SK-N-SH (cell line): Measurements from ENCODE around the gene TBL1X. TPM values are rescaled to one million over a fixed set of nuclear protein-coding genes. Genes with fewer than 3 reads are reported as not detected.

Experiments
- CTCF ChIA-PET: fragments of 300-600, 350-600 bp; formaldehyde crosslinking; extraction: SDS; loops from one replicate; lab custom pipeline; 2021; lab: Yijun Ruan, JAX
- POLR2A ChIA-PET: fragments of 350-600 bp; sonication (Branson Sonifier 250); formaldehyde crosslinking; extraction: SDS; loops from one replicate; lab custom pipeline; 2020; ENCODE audit warnings: antibody characterized with exemption, inconsistent platforms; lab: Yijun Ruan, JAX
- DNase-seq: peaks from one replicate; pipeline ENCODE4 v3.0.0; 2012
- H2AFZ ChIP-seq: fragments of 200-600 bp; sonication (generic); 2 replicates; pipeline ENCODE4 v1.8.1; 2016; ENCODE audit warnings: antibody characterized with exemption, mild to moderate bottlenecking, low read depth
- H3F3A ChIP-seq: fragments of 200-600 bp; sonication (generic); replicated peaks from 2 replicates; pipeline ENCODE3; 2016; ENCODE audit warnings: antibody characterized with exemption, mild to moderate bottlenecking; ENCODE audit not compliant: insufficient read depth
- H3K27ac ChIP-seq, 2 experiments: fragments of 200-500 bp in 1 of 2; fragments of 200-600 bp in 1 of 2; sonication (Bioruptor generic) in 1 of 2; sonication (generic), shearing (Covaris generic) in 1 of 2; 2 replicates each; pipeline versions ENCODE4 v1.5.1 to v1.6.1; 2014 to 2016; ENCODE audit warnings: low read depth in 2 of 2, inconsistent platforms in 1 of 2, low read length in 1 of 2, mild to moderate bottlenecking in 1 of 2, mixed read lengths in 1 of 2
- H3K27me3 ChIP-seq: fragments of 200-600 bp; sonication (generic), shearing (Covaris generic); 2 replicates; pipeline ENCODE4 v1.6.1; 2016; ENCODE audit warnings: mixed run types; ENCODE audit not compliant: insufficient read depth
- H3K36me3 ChIP-seq, 2 experiments: fragments of 200-500 bp in 1 of 2; fragments of 200-600 bp in 1 of 2; sonication (Bioruptor generic) in 1 of 2; sonication (generic) in 1 of 2; replicated peaks in 1 of 2; 2 replicates each; pipeline versions ENCODE3 to v1.5.1; 2014 to 2016; ENCODE audit warnings: low read length in 1 of 2, mild to moderate bottlenecking in 1 of 2; ENCODE audit not compliant: insufficient read depth in 2 of 2, control insufficient read depth in 1 of 2
- H3K4me1 ChIP-seq, 2 experiments: fragments of 200-500 bp in 1 of 2; fragments of 200-600 bp in 1 of 2; sonication (Bioruptor generic) in 1 of 2; sonication (generic), shearing (Covaris generic) in 1 of 2; 2 replicates each; pipeline versions ENCODE4 v1.5.1 to v1.6.1; 2014 to 2016; ENCODE audit warnings: low read depth in 1 of 2, low read length in 1 of 2, mixed run types in 1 of 2; ENCODE audit not compliant: insufficient read depth in 2 of 2, control insufficient read depth in 1 of 2
- H3K4me2 ChIP-seq: fragments of 200-600 bp; sonication (generic), shearing (Covaris generic); 2 replicates; pipeline ENCODE4 v1.6.1; 2017; ENCODE audit warnings: mixed run types
- H3K4me3 ChIP-seq, 2 experiments: fragments of 200-500 bp in 1 of 2; fragments of 200-600 bp in 1 of 2; sonication (Bioruptor generic) in 1 of 2; sonication (generic), shearing (Covaris generic) in 1 of 2; 2 replicates each; pipeline versions ENCODE4 v1.5.1 to v1.8.1; 2014 to 2016; ENCODE audit warnings: low read depth in 2 of 2, inconsistent platforms in 1 of 2, low read length in 1 of 2, mild to moderate bottlenecking in 1 of 2, mixed read lengths in 1 of 2, moderate library complexity in 1 of 2
- H3K79me2 ChIP-seq: fragments of 200-600 bp; sonication (generic); 2 replicates; pipeline ENCODE4 v1.8.1; 2017; ENCODE audit warnings: mild to moderate bottlenecking; ENCODE audit not compliant: insufficient read depth
- H3K9ac ChIP-seq: fragments of 200-600 bp; sonication (generic); 2 replicates; pipeline ENCODE4 v1.6.1; 2017; ENCODE audit warnings: mixed run types
- H3K9me2 ChIP-seq: fragments of 200-600 bp; sonication (generic); 2 replicates; pipeline ENCODE4 v1.6.1; 2017; ENCODE audit warnings: mixed run types
- H3K9me3 ChIP-seq: fragments of 200-600 bp; sonication (generic); 2 replicates; pipeline ENCODE4 v1.6.1; 2017; ENCODE audit warnings: mixed run types, mild to moderate bottlenecking, moderate library complexity
- H4K20me1 ChIP-seq: fragments of 200-600 bp; sonication (generic); 2 replicates; pipeline ENCODE4 v1.6.1; 2017; ENCODE audit warnings: mild to moderate bottlenecking, mixed run types; ENCODE audit not compliant: insufficient read depth
- EZH2phosphoT487 ChIP-seq: fragments of 200-600 bp; sonication (generic); IDR thresholded peaks from 2 replicates; pipeline ENCODE4 v1.6.1; 2017; ENCODE audit warnings: low read depth, mixed run types, mild to moderate bottlenecking, antibody characterized with exemption, moderate library complexity, borderline replicate concordance
- FOSL2 ChIP-seq: IDR thresholded peaks from 2 replicates; pipeline ENCODE4 v1.4.0; 2012; ENCODE audit warnings: low read depth, mild to moderate bottlenecking, moderate library complexity, borderline replicate concordance
- MEF2A ChIP-seq: IDR thresholded peaks from 2 replicates; pipeline ENCODE4 v1.4.0; 2012; ENCODE audit warnings: low read depth, borderline replicate concordance
- NRF1 ChIP-seq: IDR thresholded peaks from 2 replicates; pipeline ENCODE4 v1.6.1; 2012; ENCODE audit warnings: low read depth, mild to moderate bottlenecking, low read length
- RXRA ChIP-seq: IDR thresholded peaks from 2 replicates; pipeline ENCODE4 v1.4.0; 2012; ENCODE audit warnings: low read depth, mild to moderate bottlenecking, borderline replicate concordance
- SIN3A ChIP-seq: IDR thresholded peaks from 2 replicates; pipeline ENCODE4 v1.6.1; 2012; ENCODE audit warnings: low read depth, mild to moderate bottlenecking, low read length, moderate library complexity, borderline replicate concordance
- TCF12 ChIP-seq: IDR thresholded peaks from 2 replicates; pipeline ENCODE4 v1.4.0; 2012
- WGBS: methylation state at CpG from one replicate; pipeline ENCODE4 v1.1.6; 2017; ENCODE audit warnings: low lambda C conversion rate; 5-methylcytosine and 5-hydroxymethylcytosine counted together
- polyA plus RNA-seq, 3 experiments: library from polyadenylated mRNA; depleted of rRNA; stranded (reverse); fragments of >200 nt; gene quantifications; 2 replicates each; pipeline ENCODE4 v1.2.3, GENCODE V29; 2012
- TF ChIP-seq, protein P1 (sequence below): IDR thresholded peaks from 2 replicates; pipeline ENCODE4 v1.4.0; 2012; ENCODE audit warnings: low read depth, borderline replicate concordance

The TBL1X gene
- polyA plus RNA-seq, 1 of the 3 experiments (the other 2 are of a cell fraction): 10.6 TPM

DNA sequence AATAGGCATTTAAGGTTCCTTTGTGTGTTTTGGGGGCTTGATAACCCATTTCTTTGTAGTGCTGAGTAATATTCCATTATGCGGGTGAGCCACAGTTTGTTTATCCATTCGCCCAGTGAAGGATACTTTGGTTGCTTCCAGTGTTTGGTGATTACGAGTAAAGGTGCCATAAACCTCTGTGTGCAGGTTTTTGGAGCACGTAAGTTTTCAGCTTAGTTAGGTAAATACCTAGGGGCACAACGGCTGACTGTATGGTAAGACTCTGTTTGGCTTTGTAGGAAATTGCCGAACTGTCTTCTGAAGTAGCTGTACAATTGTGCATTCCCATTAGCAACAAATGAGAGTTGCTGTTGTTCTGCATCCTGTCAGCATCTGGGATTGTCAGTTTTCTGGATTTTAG lies 3.8 kb upstream of the TBL1X start:
- ChIA-PET CTCF (no interaction called here), POLR2A (no interaction called here)
- Histone ChIP-seq H3K4me1 (peaks cover 3 to 10% of the 10 kb centered on the region in 2 experiments; a peak in 3 of 4 replicates), H3K9me2 (no peaks in the 10 kb centered on the region), H3K4me2 (no peak overlapping the region), H3F3A (peaks cover 10% of the 10 kb centered on the region), H3K27me3 (no peaks in the 10 kb centered on the region), H2AFZ (no peak overlapping the region), H3K9me3 (no peaks in the 10 kb centered on the region), H3K9ac (no peak overlapping the region), H3K27ac (no peak overlapping the region), H4K20me1 (no peaks in the 10 kb centered on the region), H3K4me3 (no peak overlapping the region), H3K36me3 (no peaks in the 10 kb centered on the region), H3K79me2 (peaks cover under 1% of the 10 kb centered on the region; the same call in 1 of the 2 replicates)
- TF ChIP-seq SIN3A (no peak), MEF2A (no peak)
- WGBS: 49% methylated on average over 6 of the region's 6 CpGs
- no peak for DNase-seq

DNA sequence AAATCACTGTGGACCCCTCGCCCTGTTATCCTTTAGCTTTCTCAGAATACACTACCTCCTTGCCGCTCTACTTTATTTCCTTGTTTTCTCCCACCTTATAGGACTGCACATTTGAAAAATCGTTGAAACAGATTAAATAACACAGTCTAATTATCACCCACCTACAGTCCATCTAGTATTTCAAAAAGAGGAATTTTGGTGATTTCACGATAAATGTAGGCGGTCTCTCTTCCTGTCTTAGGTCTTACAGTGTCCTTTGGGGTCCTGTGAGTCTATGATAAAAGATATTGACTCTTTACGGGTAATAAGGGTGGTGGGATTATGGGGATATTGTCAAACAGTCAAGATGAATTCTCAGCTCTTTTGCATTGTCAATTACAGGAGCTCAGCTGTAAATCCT lies 2.4 kb upstream of the TBL1X start:
- H3K9me2 ChIP-seq: no peaks in the 10 kb centered on the region
- WGBS: 40% methylated on average over 6 of the region's 6 CpGs
- CTCF ChIA-PET: interaction anchor here (0.6 to 1.4 kb wide), 3 partner anchors 117 to 274 kb away, joined by 3 to 4 read pairs (median 4); no protein-coding TSS in a partner anchor
- peak overlapping the region; percentile 55; the same call in 1 of the 2 replicates for H3K4me2 ChIP-seq
- peak overlapping the region; percentile 19 to 63; a peak in 3 of 4 replicates for H3K27ac ChIP-seq
- POLR2A ChIA-PET: interaction anchor here (0.8 to 1.0 kb wide), 2 partner anchors 120 to 275 kb away, joined by 3 to 6 read pairs; no protein-coding TSS in a partner anchor
- H3K4me3 ChIP-seq: 0 out of 4 replicates have a peak overlapping the region, but pooled peaks of 1 of the 2 experiments have one; percentile 45
- no peaks in the 10 kb centered on the region for H3K36me3 ChIP-seq
- H2AFZ ChIP-seq: no peak overlapping the region
- H3K4me1 ChIP-seq: peaks cover 10 to 13% of the 10 kb centered on the region in 2 experiments; a peak in 3 of 4 replicates
- no peak overlapping the region for H3K9ac ChIP-seq
- DNase-seq: no peak
- peaks cover 10% of the 10 kb centered on the region for H3F3A ChIP-seq
- peaks cover 14% of the 10 kb centered on the region for H3K79me2 ChIP-seq
- peaks cover 11% of the 10 kb centered on the region; the same call in 1 of the 2 replicates for H4K20me1 ChIP-seq
- H3K27me3 ChIP-seq: peaks cover 6% of the 10 kb centered on the region; the same call in 1 of the 2 replicates
- no peaks in the 10 kb centered on the region for H3K9me3 ChIP-seq
- TF ChIP-seq TCF12 (no peak), NRF1 (no peak), FOSL2 (no peak)
- TF ChIP-seq, protein P1, sequence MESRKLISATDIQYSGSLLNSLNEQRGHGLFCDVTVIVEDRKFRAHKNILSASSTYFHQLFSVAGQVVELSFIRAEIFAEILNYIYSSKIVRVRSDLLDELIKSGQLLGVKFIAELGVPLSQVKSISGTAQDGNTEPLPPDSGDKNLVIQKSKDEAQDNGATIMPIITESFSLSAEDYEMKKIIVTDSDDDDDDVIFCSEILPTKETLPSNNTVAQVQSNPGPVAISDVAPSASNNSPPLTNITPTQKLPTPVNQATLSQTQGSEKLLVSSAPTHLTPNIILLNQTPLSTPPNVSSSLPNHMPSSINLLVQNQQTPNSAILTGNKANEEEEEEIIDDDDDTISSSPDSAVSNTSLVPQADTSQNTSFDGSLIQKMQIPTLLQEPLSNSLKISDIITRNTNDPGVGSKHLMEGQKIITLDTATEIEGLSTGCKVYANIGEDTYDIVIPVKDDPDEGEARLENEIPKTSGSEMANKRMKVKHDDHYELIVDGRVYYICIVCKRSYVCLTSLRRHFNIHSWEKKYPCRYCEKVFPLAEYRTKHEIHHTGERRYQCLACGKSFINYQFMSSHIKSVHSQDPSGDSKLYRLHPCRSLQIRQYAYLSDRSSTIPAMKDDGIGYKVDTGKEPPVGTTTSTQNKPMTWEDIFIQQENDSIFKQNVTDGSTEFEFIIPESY: no peak

DNA sequence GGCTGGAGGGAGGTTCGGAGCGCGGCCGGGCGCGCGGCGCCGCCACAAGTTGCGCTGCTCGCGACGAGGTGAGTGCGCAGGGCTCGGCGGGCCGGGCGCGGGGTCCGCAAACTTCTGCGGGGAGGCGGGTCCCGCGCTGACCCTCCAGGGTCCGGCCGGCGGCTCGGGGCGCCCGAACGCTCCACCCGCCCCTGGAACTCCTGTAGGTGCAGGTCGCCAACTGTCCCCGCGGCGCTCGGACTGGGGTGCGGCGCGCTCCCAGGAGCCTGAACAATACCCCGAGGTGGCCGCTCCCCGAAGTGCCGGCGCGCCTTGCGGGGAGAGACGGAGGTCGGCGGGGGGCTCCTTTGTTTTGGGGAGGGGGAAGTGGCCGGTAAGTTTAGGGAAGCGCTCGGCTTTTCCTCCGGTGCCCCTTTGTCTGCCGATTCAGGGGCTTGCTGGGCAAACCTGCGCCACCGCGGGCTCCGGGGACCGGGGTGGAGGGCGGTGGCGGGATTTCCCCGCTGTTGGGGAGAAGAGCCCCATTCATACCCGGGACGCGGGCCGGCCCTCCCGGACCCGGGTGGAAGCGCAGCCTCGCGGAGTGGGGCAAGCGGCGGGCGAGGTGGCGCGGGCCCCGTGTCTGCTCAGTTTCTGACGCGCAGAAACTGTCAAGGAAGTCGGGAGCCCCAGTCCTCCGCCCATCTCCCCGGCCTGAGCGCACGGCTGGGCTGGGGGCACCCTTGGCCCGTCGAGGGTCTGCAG lies 694 bp downstream of the TBL1X start:
- no CpG with 5 or more reads among the region's 87 CpGs for WGBS
- Histone ChIP-seq H3K27me3 (peaks cover 11% of the 10 kb centered on the region; the same call in 1 of the 2 replicates), H3K4me2 (peak overlapping the region; percentile 70; the same call in 1 of the 2 replicates), H2AFZ (no peak overlapping the region), H3K9ac (peak overlapping the region; percentile 68), H3K9me2 (no peaks in the 10 kb centered on the region), H3F3A (peaks cover 10% of the 10 kb centered on the region), H4K20me1 (peaks cover 30% of the 10 kb centered on the region), H3K36me3 (no peaks in the 10 kb centered on the region), H3K9me3 (no peaks in the 10 kb centered on the region), H3K27ac (peak overlapping the region in 1 of 2 experiments; percentile 53; a peak in 1 of 4 replicates), H3K79me2 (peaks cover 44% of the 10 kb centered on the region), H3K4me1 (peaks cover 10 to 13% of the 10 kb centered on the region in 2 experiments; a peak in 3 of 4 replicates), H3K4me3 (peak overlapping the region; percentile 61 to 71)
- TF ChIP-seq EZH2phosphoT487 (no peak), MEF2A (no peak), RXRA (no peak)
- peak; percentile 50 for DNase-seq
- ChIA-PET POLR2A (no interaction called here), CTCF (no interaction called here)
